ENCODE results near the gene CAMSAP1. TPM values are rescaled to one million over a fixed set of nuclear protein-coding genes. Genes with fewer than 3 reads are reported as not detected.

CAMSAP1 gene
- polyA plus RNA-seq, 3 donors = 0.71 to 9.0 (median 0.75) TPM

DNA sequence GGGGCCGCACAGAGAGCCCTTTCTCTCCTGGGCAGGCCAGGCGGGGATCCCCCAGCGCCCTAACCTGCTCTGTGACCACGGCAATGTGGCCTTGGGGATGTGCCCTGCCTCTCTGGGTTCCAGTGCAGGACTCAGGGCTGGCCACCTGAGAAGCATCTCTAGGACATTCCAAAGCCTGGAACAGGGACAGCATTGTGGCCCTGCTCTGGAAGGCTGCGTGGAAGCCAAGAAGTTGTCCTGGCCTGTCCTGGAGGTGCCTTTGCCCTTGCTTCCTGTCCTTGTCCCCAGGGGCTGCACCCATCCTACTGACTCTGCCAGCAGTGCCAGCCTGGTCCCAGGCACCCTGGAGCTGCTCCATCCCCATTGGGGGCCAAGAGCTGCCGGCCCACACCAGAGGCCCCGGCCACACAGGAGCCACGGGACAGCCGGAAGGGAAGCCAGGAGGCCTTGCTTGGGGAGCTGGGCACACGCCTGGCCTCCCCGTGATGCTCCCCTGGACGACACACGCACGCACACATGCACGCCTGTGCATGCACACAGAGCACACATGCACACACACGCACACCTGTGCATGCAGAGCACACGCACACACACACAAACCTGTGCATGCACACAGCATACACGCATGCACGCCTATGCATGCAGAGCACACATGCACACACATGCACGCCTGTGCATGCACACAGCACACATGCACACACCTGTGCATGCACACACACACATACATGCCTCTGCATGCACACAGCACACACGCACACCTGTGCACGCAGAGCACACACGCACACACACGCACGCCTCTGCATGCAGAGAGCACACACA is 20.1 kb upstream of the CAMSAP1 start:
- Mint-ChIP-seq H3K4me3 (no peak overlapping the region), H3K27ac (peak overlapping the region; percentile 67 to 89 (median 76)), H3K4me1 (peaks cover 16% of the 10 kb centered on the region), H3K27me3 (ENCODE audit: low read depth in 3 of 3) (no peaks in the 10 kb centered on the region), H3K9me3 (peaks cover 0 to 3% (median 0%) of the 10 kb centered on the region in 7 donors), H3K36me3 (peaks cover 28 to 63% of the 10 kb centered on the region in 2 donors)
- WGBS (ENCODE audit: insufficient coverage) = 88% methylated on average over 20 of the region's 25 CpGs
- DNase-seq = no peak
- Histone ChIP-seq H3K4me1 (ENCODE audit: control insufficient read depth in 1 of 2, insufficient read depth in 2 of 2, low read length in 2 of 2) (peaks cover 15 to 18% of the 10 kb centered on the region in 2 donors), H2AFZ (ENCODE audit: insufficient read depth, low read depth, low read length, poor library complexity, severe bottlenecking) (no peak overlapping the region), H3K36me3 (replicated peaks in 1 of 2; ENCODE audit: control insufficient read depth in 1 of 2, insufficient read depth in 2 of 2, low read length in 2 of 2) (peaks cover 21 to 39% of the 10 kb centered on the region in 2 donors), H3K9me3 (replicated peaks in 1 of 2; ENCODE audit: control insufficient read depth in 1 of 2, insufficient read depth in 1 of 2, low read length in 2 of 2) (no peaks in the 10 kb centered on the region), H3K4me3 (replicated peaks in 1 of 3; ENCODE audit: low read depth in 2 of 3, low read length in 3 of 3) (peak overlapping the region in 1 of 3 experiments; percentile 32), H3K27me3 (ENCODE audit: control insufficient read depth in 2 of 2, insufficient read depth in 2 of 2, low read length in 2 of 2) (no peaks in the 10 kb centered on the region), H3K79me2 (ENCODE audit: insufficient read depth, low read length) (no peaks in the 10 kb centered on the region), H3K4me2 (replicated peaks; ENCODE audit: extremely low read depth, low read length, poor library complexity, severe bottlenecking) (peak overlapping the region; percentile 62), H4K20me1 (ENCODE audit: insufficient read depth, low read length) (peaks cover 45% of the 10 kb centered on the region), H3K9ac (ENCODE audit: insufficient read depth, low read length, poor library complexity, severe bottlenecking) (peak overlapping the region; percentile 62), H3K27ac (ENCODE audit: low read depth in 1 of 2, low read length in 2 of 2) (peak overlapping the region; percentile 57 to 89)
- TF ChIP-seq, protein P1, sequence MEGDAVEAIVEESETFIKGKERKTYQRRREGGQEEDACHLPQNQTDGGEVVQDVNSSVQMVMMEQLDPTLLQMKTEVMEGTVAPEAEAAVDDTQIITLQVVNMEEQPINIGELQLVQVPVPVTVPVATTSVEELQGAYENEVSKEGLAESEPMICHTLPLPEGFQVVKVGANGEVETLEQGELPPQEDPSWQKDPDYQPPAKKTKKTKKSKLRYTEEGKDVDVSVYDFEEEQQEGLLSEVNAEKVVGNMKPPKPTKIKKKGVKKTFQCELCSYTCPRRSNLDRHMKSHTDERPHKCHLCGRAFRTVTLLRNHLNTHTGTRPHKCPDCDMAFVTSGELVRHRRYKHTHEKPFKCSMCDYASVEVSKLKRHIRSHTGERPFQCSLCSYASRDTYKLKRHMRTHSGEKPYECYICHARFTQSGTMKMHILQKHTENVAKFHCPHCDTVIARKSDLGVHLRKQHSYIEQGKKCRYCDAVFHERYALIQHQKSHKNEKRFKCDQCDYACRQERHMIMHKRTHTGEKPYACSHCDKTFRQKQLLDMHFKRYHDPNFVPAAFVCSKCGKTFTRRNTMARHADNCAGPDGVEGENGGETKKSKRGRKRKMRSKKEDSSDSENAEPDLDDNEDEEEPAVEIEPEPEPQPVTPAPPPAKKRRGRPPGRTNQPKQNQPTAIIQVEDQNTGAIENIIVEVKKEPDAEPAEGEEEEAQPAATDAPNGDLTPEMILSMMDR (IDR thresholded peaks at IDR 0.05) = no peak
- intact Hi-C loops (cut with micrococcal nuclease) = no loop called here

DNA sequence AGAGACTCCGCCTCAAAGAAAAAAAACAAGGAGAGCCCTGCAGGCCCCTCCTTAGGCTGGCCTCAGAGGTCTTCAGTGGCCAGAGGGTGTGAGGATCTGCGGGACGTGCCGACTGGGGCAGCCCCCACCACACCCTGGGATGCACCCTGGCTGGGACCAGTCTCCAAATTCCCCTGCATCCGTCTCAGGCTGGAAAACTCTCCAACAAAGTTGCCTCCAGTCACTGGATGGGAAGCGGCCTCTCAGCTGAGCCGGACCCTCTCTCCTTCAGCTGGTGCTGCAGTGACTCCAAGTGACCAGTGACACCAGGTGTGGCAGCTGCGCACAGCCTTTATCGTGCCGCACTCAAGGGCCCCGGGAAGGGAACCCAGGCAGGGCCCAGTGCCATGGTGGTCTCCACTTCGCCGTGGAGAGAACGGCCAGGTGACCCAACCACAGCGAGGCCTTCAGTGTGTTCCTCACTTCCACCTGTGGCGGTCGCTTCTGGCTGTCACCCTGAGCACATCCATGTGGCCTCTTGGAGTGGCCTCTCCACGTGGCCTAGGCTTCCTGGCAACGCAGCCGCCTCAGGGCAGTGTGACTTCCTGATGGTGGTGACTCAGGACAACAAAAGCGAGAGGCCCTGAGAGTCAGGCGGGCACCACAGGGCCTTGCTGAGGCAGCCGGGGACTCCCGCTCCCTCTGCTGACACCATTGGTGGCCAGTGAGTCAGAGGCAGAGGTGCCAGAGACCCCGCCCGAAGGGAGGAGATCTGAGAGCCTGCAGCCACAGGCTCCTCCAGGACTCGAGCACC is 19.3 kb upstream of the CAMSAP1 start:
- H3K4me3 Mint-ChIP-seq = no peak overlapping the region
- peaks cover 15 to 31% of the 10 kb centered on the region in 2 donors for H3K36me3 ChIP-seq (replicated peaks in 1 of 2; ENCODE audit: control insufficient read depth in 1 of 2, insufficient read depth in 2 of 2, low read length in 2 of 2)
- no peaks in the 10 kb centered on the region for H3K9me3 ChIP-seq (replicated peaks in 1 of 2; ENCODE audit: control insufficient read depth in 1 of 2, insufficient read depth in 1 of 2, low read length in 2 of 2)
- peak overlapping the region in 1 of 3 experiments; percentile 32 for H3K4me3 ChIP-seq (replicated peaks in 1 of 3; ENCODE audit: low read depth in 2 of 3, low read length in 3 of 3)
- H2AFZ ChIP-seq (ENCODE audit: insufficient read depth, low read depth, low read length, poor library complexity, severe bottlenecking) = no peak overlapping the region
- peaks cover 16% of the 10 kb centered on the region for H3K4me1 Mint-ChIP-seq
- H3K27ac ChIP-seq (ENCODE audit: low read depth in 1 of 2, low read length in 2 of 2) = peak overlapping the region; percentile 57 to 89
- H3K36me3 Mint-ChIP-seq = peaks cover 21 to 57% of the 10 kb centered on the region in 2 donors
- TF ChIP-seq, protein P1 (IDR thresholded peaks at IDR 0.05) = no peak
- H3K9ac ChIP-seq (ENCODE audit: insufficient read depth, low read length, poor library complexity, severe bottlenecking) = peak overlapping the region; percentile 62
- H3K27ac Mint-ChIP-seq = peak overlapping the region; percentile 71 to 89 (median 78)
- H3K4me1 ChIP-seq (ENCODE audit: control insufficient read depth in 1 of 2, insufficient read depth in 2 of 2, low read length in 2 of 2) = peaks cover 15 to 18% of the 10 kb centered on the region in 2 donors
- intact Hi-C loops (cut with micrococcal nuclease) = no loop called here
- no peaks in the 10 kb centered on the region for H3K27me3 Mint-ChIP-seq (ENCODE audit: low read depth in 3 of 3)
- H3K27me3 ChIP-seq (ENCODE audit: control insufficient read depth in 2 of 2, insufficient read depth in 2 of 2, low read length in 2 of 2) = no peaks in the 10 kb centered on the region
- DNase-seq = peak; percentile 92 to 98 (median 94)
- WGBS (ENCODE audit: insufficient coverage) = 32% methylated on average over 24 of the region's 27 CpGs
- H3K4me2 ChIP-seq (replicated peaks; ENCODE audit: extremely low read depth, low read length, poor library complexity, severe bottlenecking) = peak overlapping the region; percentile 62
- H3K79me2 ChIP-seq (ENCODE audit: insufficient read depth, low read length) = no peaks in the 10 kb centered on the region
- peaks cover 45% of the 10 kb centered on the region for H4K20me1 ChIP-seq (ENCODE audit: insufficient read depth, low read length)
- peaks cover 0 to 3% (median 0%) of the 10 kb centered on the region in 7 donors for H3K9me3 Mint-ChIP-seq

All from CD14-positive monocyte (primary cell).